Gastrocnemius medialis (tissue), 4 donors: Measurements from ENCODE around the gene FOXF2. TPM values are rescaled to one million over a fixed set of nuclear protein-coding genes. Genes with fewer than 3 reads are reported as not detected.

Experiments
- ATAC-seq, 2 donors: fragments of 150-250 bp; one replicate each; pipeline ENCODE4 v1.9.1; 2016
- DNase-seq, 2 donors: peaks; one replicate each; pipeline ENCODE4 v3.0.0-alpha.2; 2019
- H3K27ac ChIP-seq, 4 donors: fragments of 200-600 bp; sonication (generic); 1 replicate in 1 of 4; 2 replicates in 3 of 4; pipeline ENCODE4 v1.5.1; 2016 to 2018; ENCODE audit warnings: mild to moderate bottlenecking in 2 of 4, moderate library complexity in 1 of 4
- H3K27me3 ChIP-seq, 3 donors: fragments of 200-600 bp; sonication (generic) in 2 of 3; 1 replicate in 1 of 3; 2 replicates in 2 of 3; pipeline versions ENCODE4 v1.5.1 to v1.6.0; 2016 to 2019; ENCODE audit warnings: mild to moderate bottlenecking in 1 of 3, moderate library complexity in 1 of 3
- H3K36me3 ChIP-seq, 2 donors: fragments of 200-600 bp; sonication (generic) in 1 of 2; one replicate each; pipeline ENCODE4 v1.5.1; 2017 to 2018
- H3K4me1 ChIP-seq, 2 donors: fragments of 200-600 bp; sonication (generic) in 1 of 2; one replicate each; pipeline ENCODE4 v1.5.1; 2016 to 2017; ENCODE audit warnings: mild to moderate bottlenecking in 2 of 2
- H3K4me3 ChIP-seq, 4 donors: fragments of 200-600 bp; sonication (generic) in 3 of 4; 1 replicate in 1 of 4; 2 replicates in 3 of 4; pipeline ENCODE4 v1.5.1; 2016 to 2019; ENCODE audit warnings: mild to moderate bottlenecking in 2 of 4
- H3K9me3 ChIP-seq, 3 donors: fragments of 200-600 bp; sonication (generic) in 2 of 3; 1 replicate in 1 of 3; 2 replicates in 2 of 3; pipeline ENCODE4 v1.5.1; 2016 to 2019
- CTCF ChIP-seq, 5 experiments: fragments of 450-650 bp in 3 of 5; fragments of 200-600 bp in 2 of 5; sonication (generic) in 2 of 5; IDR thresholded peaks in 4 of 5; conservative IDR thresholded peaks in 1 of 5; 1 replicate in 4 of 5; 2 replicates in 1 of 5; pipeline ENCODE4 v1.5.1; 2016 to 2019; ENCODE audit warnings: antibody characterized with exemption in 5 of 5, mild to moderate bottlenecking in 3 of 5, moderate library complexity in 3 of 5
- POLR2A ChIP-seq, 2 donors: fragments of 450-650 bp; IDR thresholded peaks; one replicate each; pipeline ENCODE4 v1.6.1; 2017; ENCODE audit warnings: antibody characterized with exemption in 2 of 2, mild to moderate bottlenecking in 2 of 2, moderate library complexity in 2 of 2
- in situ Hi-C, 4 donors: fragments of 200-750 bp; cut with MboI; loops; one replicate each; pipeline versions ENCODE4 v1.15.0 to v1.8.0; 2017; ENCODE audit warnings: low sequenced_read_pairs in 4 of 4
- intact Hi-C: fragments of 100-400 bp; cut with DNase I; formaldehyde crosslinking; loops from one replicate; pipeline ENCODE4 v1.15.1; 2023; ENCODE audit warnings: low total_unique reads
- total RNA-seq, 4 donors: library from RNA; depleted of rRNA; stranded (reverse); fragments of >200 nt; gene quantifications; one replicate each; pipeline versions ENCODE4 v1.1.0 to v1.2.3, GENCODE V29; 2016

The FOXF2 gene
- total RNA-seq, 4 donors from 2014 or later: 0.31 to 2.2 (median 1.1) TPM

GRCh38 chr6:1388630-1389368 lies 577 bp upstream of the FOXF2 start:
- ATAC-seq (no peak), DNase-seq (no peak)
- no peaks in the 10 kb centered on the region for H3K36me3 ChIP-seq
- H3K4me1 ChIP-seq: peaks cover 5 to 13% of the 10 kb centered on the region in 2 donors
- intact Hi-C loops (no loop called here), in situ Hi-C loops (loop anchor here in 3 of 4 donors (10.0 to 25.0 kb wide), 4 partner anchors 594 to 801 kb away; no protein-coding TSS in a partner anchor)
- H3K4me3 ChIP-seq: peak overlapping the region; percentile 29 to 54 (median 40)
- TF ChIP-seq POLR2A (IDR thresholded peaks at IDR 0.05) (no peak), CTCF (IDR thresholded peaks at IDR 0.05 in 4 of 5, conservative IDR thresholded peaks at IDR 0.05 in 1 of 5) (no peak)
- H3K27ac ChIP-seq: peak overlapping the region; percentile 3 to 56 (median 20)
- peaks cover 83 to 89% (median 87%) of the 10 kb centered on the region in 3 donors for H3K27me3 ChIP-seq
- H3K9me3 ChIP-seq: no peaks in the 10 kb centered on the region

- peaks cover 83 to 89% (median 85%) of the 10 kb centered on the region in 3 donors for H3K27me3 ChIP-seq
- in situ Hi-C loops: loop anchor here (10.0 to 25.0 kb wide), 4 partner anchors 603 to 803 kb away; no protein-coding TSS in a partner anchor
Measured at GRCh38 chr6:1390133-1390945, 963 bp downstream of the FOXF2 start.

DNA sequence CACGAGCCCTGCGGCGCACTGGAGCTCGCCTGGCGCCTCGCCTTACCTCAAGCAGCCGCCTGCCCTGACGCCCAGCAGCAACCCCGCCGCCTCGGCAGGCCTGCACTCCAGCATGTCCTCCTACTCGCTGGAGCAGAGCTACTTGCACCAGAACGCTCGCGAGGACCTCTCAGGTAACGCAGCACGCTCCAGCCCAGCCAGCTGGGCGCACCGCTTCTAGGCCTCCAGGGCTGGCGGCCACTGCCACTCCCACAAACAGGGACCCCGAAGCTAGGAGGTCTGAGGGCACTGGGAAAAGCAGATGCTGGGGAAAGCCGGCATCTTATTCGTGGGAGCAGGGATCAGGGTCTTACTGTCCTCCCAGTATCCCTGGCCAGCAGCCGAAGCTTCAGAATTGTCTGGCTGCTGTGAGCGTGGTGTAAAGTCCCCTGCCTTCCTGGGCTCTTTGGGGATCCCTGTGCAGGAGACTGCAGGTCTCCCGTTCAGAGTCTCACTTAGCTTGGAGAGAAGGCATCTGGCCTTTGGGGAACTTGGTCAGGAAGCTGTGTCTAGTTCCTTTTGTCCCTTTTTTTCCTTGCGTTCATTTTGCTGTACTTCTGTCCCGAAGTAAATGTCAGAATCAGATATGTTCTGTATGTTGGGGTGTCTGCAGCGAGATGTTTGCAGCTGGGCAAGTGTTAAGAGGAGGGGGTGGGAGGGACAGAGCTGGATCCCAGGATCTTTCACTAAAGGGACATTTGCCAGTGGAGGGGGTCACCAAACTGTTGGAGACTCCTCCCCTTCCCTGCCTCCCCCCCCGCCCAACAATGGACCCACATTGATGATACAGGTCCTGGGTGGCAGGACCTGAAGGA lies 1.8 kb downstream of the FOXF2 start:
- TF ChIP-seq POLR2A (IDR thresholded peaks at IDR 0.05): no peak
- no peak for TF ChIP-seq CTCF (IDR thresholded peaks at IDR 0.05 in 4 of 5, conservative IDR thresholded peaks at IDR 0.05 in 1 of 5)
- no peak overlapping the region for H3K27ac ChIP-seq
- in situ Hi-C loops (loop anchor here (10.0 to 25.0 kb wide), 4 partner anchors 604 to 804 kb away; no protein-coding TSS in a partner anchor), intact Hi-C loops (no loop called here)
- H3K9me3 ChIP-seq: no peaks in the 10 kb centered on the region
- DNase-seq (no peak), ATAC-seq (no peak)
- peaks cover 85 to 89% (median 86%) of the 10 kb centered on the region in 3 donors for H3K27me3 ChIP-seq
- peaks cover 5 to 16% of the 10 kb centered on the region in 2 donors for H3K4me1 ChIP-seq
- peak overlapping the region; percentile 22 to 54 (median 51) for H3K4me3 ChIP-seq
- H3K36me3 ChIP-seq: no peaks in the 10 kb centered on the region

More at GRCh38 chr6:1390133-1390945, 963 bp downstream of the FOXF2 start:
- Histone ChIP-seq H3K9me3 (no peaks in the 10 kb centered on the region), H3K4me3 (peak overlapping the region; percentile 39 to 54 (median 51)), H3K36me3 (no peaks in the 10 kb centered on the region), H3K4me1 (peaks cover 5 to 16% of the 10 kb centered on the region in 2 donors), H3K27ac (peak overlapping the region; percentile 6 to 33 (median 29))
- intact Hi-C loops: no loop called here
- TF ChIP-seq POLR2A (IDR thresholded peaks at IDR 0.05) (no peak), CTCF (IDR thresholded peaks at IDR 0.05 in 4 of 5, conservative IDR thresholded peaks at IDR 0.05 in 1 of 5) (no peak)
- DNase-seq (no peak), ATAC-seq (peak; percentile 21 to 51)

- in situ Hi-C loops: loop anchor here (10.0 to 25.0 kb wide), 4 partner anchors 605 to 805 kb away; no protein-coding TSS in a partner anchor
- Histone ChIP-seq H3K36me3 (no peaks in the 10 kb centered on the region), H3K9me3 (no peaks in the 10 kb centered on the region), H3K27ac (no peak overlapping the region), H3K4me3 (peak overlapping the region in 1 of 4 donors; percentile 50), H3K4me1 (peaks cover 5 to 16% of the 10 kb centered on the region in 2 donors), H3K27me3 (peaks cover 82 to 89% (median 87%) of the 10 kb centered on the region in 3 donors)
- intact Hi-C loops: no loop called here
- DNase-seq: no peak
- ATAC-seq: no peak
- TF ChIP-seq CTCF (IDR thresholded peaks at IDR 0.05 in 4 of 5, conservative IDR thresholded peaks at IDR 0.05 in 1 of 5) (no peak), POLR2A (IDR thresholded peaks at IDR 0.05) (no peak)
Measured at GRCh38 chr6:1391800-1392309, 2.5 kb downstream of the FOXF2 start.
